SU-DHL-6 (cell line): ENCODE data around the gene ATOSA.

Experiments used
- EZH2phosphoT487 ChIP-seq: fragments of 200-600 bp; sonication (generic), shearing (Covaris generic); conservative IDR thresholded peaks from 2 replicates; pipeline ENCODE4 v1.6.1; 2018; ENCODE audit warnings: mild to moderate bottlenecking, antibody characterized with exemption, low read length, moderate library complexity, mixed read lengths
- TF ChIP-seq, protein P1 (sequence below): fragments of 200-600 bp; sonication (generic); IDR thresholded peaks from one replicate; pipeline ENCODE4 v1.5.1; 2017; ENCODE audit warnings: antibody characterized with exemption, mild to moderate bottlenecking, low read length, moderate library complexity; ENCODE audit not compliant: insufficient read depth, poor library complexity, severe bottlenecking

DNA sequence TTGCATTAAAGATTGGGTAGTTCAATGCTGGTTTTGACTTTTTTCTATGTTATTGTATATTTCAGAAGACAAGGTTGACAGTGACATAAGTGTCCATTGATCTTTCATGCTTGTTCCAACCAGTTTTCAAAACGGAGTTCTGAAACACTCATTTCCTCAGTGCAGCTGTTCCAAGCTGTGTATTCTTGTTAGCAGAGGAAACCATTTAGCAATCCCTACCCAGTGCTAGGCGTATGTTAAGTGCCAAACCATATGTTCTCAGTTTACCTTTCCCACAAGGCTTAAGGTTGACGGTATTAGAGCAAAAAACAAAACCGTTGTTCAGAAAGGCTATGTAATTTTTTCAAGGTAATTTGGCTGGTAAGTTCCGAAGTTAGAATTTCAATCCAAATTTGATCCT lies 9.1 kb downstream of the ATOSA start:
- TF ChIP-seq, protein P1, sequence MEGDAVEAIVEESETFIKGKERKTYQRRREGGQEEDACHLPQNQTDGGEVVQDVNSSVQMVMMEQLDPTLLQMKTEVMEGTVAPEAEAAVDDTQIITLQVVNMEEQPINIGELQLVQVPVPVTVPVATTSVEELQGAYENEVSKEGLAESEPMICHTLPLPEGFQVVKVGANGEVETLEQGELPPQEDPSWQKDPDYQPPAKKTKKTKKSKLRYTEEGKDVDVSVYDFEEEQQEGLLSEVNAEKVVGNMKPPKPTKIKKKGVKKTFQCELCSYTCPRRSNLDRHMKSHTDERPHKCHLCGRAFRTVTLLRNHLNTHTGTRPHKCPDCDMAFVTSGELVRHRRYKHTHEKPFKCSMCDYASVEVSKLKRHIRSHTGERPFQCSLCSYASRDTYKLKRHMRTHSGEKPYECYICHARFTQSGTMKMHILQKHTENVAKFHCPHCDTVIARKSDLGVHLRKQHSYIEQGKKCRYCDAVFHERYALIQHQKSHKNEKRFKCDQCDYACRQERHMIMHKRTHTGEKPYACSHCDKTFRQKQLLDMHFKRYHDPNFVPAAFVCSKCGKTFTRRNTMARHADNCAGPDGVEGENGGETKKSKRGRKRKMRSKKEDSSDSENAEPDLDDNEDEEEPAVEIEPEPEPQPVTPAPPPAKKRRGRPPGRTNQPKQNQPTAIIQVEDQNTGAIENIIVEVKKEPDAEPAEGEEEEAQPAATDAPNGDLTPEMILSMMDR: no peak
- TF ChIP-seq EZH2phosphoT487: no peak
